ENCODE data around the gene CSAG2. TPM values are rescaled to one million over a fixed set of nuclear protein-coding genes. Genes with fewer than 3 reads are reported as not detected.
"Not testable (repeated sequence)": the region's sequence is repeated elsewhere in the genome, so short reads cannot be mapped to it uniquely, and the experiment has no call there.

CSAG2 gene
- total and polyA plus RNA-seq, 2 of the 13 experiments (the other 11 are each of a cell fraction or from before 2014, with no cell fraction given) = not detected

DNA sequence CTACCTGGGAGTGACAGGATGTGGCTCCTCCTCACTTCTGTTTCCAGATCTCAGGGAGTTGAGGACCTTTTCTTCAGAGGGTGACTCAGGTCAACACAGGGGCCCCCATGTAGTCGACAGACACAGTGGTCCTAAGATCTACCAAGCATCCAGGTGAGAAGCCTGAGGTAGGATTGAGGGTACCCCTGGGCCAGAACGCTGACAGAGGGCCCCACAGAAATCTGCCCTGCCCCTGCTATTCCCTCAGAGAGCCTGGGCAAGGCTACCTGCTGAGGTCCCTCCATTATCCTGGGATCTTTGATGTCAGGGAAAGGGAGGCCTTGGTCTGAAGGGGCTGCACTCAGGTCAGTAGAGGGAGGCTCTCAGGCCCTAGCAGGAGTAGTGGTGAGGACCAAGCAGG is 26.0 kb upstream of the CSAG2 start:
- H4K20me1 ChIP-seq (ENCODE audit: insufficient read depth, low read length) = no peaks in the 10 kb centered on the region
- H3K4me3 ChIP-seq (replicated peaks in 1 of 3; ENCODE audit: insufficient read depth in 1 of 3, low read depth in 2 of 3, low read length in 3 of 3) = no peak overlapping the region
- CTCF ChIA-PET (ENCODE audit: low intra/inter-chr PET ratio, low total read pairs) = no interaction called here
- no peak overlapping the region for H3K27ac ChIP-seq (ENCODE audit: extremely low read length, insufficient read depth, low read length)
- ATAC-seq (no peak), DNase-seq (ENCODE audit: low spot score) (no peak), FAIRE-seq (no peak)
- H3K4me1 ChIP-seq (ENCODE audit: insufficient read depth, low read length) = no peaks in the 10 kb centered on the region
- no peaks in the 10 kb centered on the region for H3K27me3 ChIP-seq (ENCODE audit: control insufficient read depth in 1 of 2, insufficient read depth in 2 of 2, low read length in 2 of 2)
- BruUV-seq (replicated peaks) = no TSS peak
- H3K4me2 ChIP-seq (ENCODE audit: low read depth, low read length) = no peak overlapping the region
- no CpG with 5 or more reads among the region's 2 CpGs for WGBS (ENCODE audit: low lambda C conversion rate)
- in situ Hi-C loops (cut with HindIII; ENCODE audit: extremely low pct_ligation_motif_present, low pct_unique_long_range_greater_than_20kb) (no loop called here), intact Hi-C loops (cut with micrococcal nuclease; ENCODE audit: unreplicated experiment) (no loop called here)
- H3K9ac ChIP-seq (ENCODE audit: insufficient read depth, low read depth, low read length) = no peak overlapping the region
- POLR2A ChIA-PET = no interaction called here
- no peaks in the 10 kb centered on the region for H3K79me2 ChIP-seq (ENCODE audit: insufficient read depth, low read length)
- H3K9me3 ChIP-seq (ENCODE audit: low read length) = no peaks in the 10 kb centered on the region
- H3K36me3 ChIP-seq (replicated peaks in 1 of 2; ENCODE audit: control insufficient read depth in 1 of 2, insufficient read depth in 2 of 2, low read length in 2 of 2) = no peaks in the 10 kb centered on the region
- H2AFZ ChIP-seq (ENCODE audit: low read length) = no peak overlapping the region
- TF ChIP-seq ZNF441 (CRISPR knock-in tag; IDR thresholded peaks at IDR 0.05; ENCODE audit: borderline replicate concordance) = no peak
- no peak for TF ChIP-seq ZNF20 (CRISPR knock-in tag; IDR thresholded peaks at IDR 0.05)
- TF ChIP-seq ZNF383 (CRISPR knock-in tag; IDR thresholded peaks at IDR 0.05; ENCODE audit: borderline replicate concordance) = no peak
- no peak for TF ChIP-seq ZNF124 (CRISPR knock-in tag; IDR thresholded peaks at IDR 0.05)
- TF ChIP-seq ZNF24 (IDR thresholded peaks at IDR 0.05) = no peak
- no peak for TF ChIP-seq ZNF879 (CRISPR knock-in tag; IDR thresholded peaks at IDR 0.05)
- TF ChIP-seq MAFK (conservative IDR thresholded peaks at IDR 0.05 in 1 of 2, IDR thresholded peaks at IDR 0.05 in 1 of 2; ENCODE audit: low read length in 2 of 2) = no peak
- TF ChIP-seq MATR3 (CRISPR knock-in tag; IDR thresholded peaks at IDR 0.05) = no peak
- TF ChIP-seq, protein P1, sequence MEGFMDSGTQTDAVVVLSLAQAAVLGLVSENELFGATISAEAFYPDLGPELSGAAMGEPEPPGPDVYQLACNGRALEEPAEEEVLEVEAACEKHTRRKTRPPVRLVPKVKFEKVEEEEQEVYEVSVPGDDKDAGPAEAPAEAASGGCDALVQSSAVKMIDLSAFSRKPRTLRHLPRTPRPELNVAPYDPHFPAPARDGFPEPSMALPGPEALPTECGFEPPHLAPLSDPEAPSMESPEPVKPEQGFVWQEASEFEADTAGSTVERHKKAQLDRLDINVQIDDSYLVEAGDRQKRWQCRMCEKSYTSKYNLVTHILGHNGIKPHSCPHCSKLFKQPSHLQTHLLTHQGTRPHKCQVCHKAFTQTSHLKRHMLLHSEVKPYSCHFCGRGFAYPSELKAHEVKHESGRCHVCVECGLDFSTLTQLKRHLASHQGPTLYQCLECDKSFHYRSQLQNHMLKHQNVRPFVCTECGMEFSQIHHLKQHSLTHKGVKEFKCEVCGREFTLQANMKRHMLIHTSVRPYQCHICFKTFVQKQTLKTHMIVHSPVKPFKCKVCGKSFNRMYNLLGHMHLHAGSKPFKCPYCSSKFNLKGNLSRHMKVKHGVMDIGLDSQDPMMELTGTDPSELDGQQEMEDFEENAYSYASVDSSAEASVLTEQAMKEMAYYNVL (CRISPR knock-in tag; IDR thresholded peaks at IDR 0.05; ENCODE audit: borderline replicate concordance) = no peak
- TF ChIP-seq, protein P2, sequence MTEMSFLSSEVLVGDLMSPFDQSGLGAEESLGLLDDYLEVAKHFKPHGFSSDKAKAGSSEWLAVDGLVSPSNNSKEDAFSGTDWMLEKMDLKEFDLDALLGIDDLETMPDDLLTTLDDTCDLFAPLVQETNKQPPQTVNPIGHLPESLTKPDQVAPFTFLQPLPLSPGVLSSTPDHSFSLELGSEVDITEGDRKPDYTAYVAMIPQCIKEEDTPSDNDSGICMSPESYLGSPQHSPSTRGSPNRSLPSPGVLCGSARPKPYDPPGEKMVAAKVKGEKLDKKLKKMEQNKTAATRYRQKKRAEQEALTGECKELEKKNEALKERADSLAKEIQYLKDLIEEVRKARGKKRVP (CRISPR knock-in tag; IDR thresholded peaks at IDR 0.05) = no peak
- TF ChIP-seq YEATS4 (CRISPR knock-in tag; IDR thresholded peaks at IDR 0.05; ENCODE audit: borderline replicate concordance) = no peak
- no peak for TF ChIP-seq ZNF772 (CRISPR knock-in tag; IDR thresholded peaks at IDR 0.05)
- TF ChIP-seq TAF15 (IDR thresholded peaks at IDR 0.05; ENCODE audit: low read depth, low read length, poor library complexity, severe bottlenecking) = no peak
- TF ChIP-seq YEATS2 (CRISPR knock-in tag; IDR thresholded peaks at IDR 0.05; ENCODE audit: borderline replicate concordance) = no peak
- TF ChIP-seq ARNT2 (CRISPR knock-in tag; IDR thresholded peaks at IDR 0.05; ENCODE audit: low read depth) = no peak
- TF ChIP-seq SIN3B (IDR thresholded peaks at IDR 0.05; ENCODE audit: low read length) = no peak
- TF ChIP-seq HDAC1 (CRISPR knock-in tag; IDR thresholded peaks at IDR 0.05) = no peak
- no peak for TF ChIP-seq POLR2G (IDR thresholded peaks at IDR 0.05; ENCODE audit: low read depth, low read length)

DNA sequence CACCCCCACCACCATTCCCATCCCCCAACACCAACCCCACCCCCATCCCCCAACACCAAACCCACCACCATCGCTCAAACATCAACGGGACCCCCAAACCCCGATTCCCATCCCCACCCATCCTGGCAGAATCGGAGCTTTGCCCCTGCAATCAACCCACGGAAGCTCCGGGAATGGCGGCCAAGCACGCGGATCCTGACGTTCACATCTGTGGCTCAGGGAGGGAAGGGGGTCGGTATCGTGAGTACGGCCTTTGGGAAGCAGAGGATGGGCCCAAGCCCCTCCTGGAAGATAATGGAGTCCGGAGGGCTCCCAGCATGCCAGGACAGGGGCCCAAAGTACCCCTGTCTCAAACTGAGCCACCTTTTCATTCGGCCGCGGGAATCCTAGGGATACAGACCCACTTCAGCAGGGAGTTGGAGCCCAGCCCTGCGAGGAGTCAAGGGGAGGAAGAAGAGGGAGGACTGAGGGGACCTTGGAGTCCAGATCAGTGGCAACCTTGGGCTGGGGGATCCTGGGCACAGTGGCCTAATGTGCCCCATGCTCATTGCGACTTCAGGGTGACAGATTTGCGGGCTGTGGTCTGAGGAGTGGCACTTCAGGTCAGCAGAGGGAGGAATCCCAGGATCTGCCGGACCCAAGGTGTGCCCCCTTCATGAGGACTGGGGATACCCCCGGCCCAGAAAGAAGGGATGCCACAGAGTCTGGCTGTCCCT is 25.2 kb upstream of the CSAG2 start:
- H3K4me1 ChIP-seq (ENCODE audit: insufficient read depth, low read length); FAIRE-seq; BruUV-seq (replicated peaks); in situ Hi-C loops (cut with HindIII; ENCODE audit: extremely low pct_ligation_motif_present, low pct_unique_long_range_greater_than_20kb); H2AFZ ChIP-seq (ENCODE audit: low read length); H3K9me3 ChIP-seq (ENCODE audit: low read length); H3K4me3 ChIP-seq (replicated peaks in 1 of 3; ENCODE audit: insufficient read depth in 1 of 3, low read depth in 2 of 3, low read length in 3 of 3); H3K79me2 ChIP-seq (ENCODE audit: insufficient read depth, low read length); ATAC-seq; H3K36me3 ChIP-seq (replicated peaks in 1 of 2; ENCODE audit: control insufficient read depth in 1 of 2, insufficient read depth in 2 of 2, low read length in 2 of 2); intact Hi-C loops (cut with micrococcal nuclease; ENCODE audit: unreplicated experiment); POLR2A ChIA-PET; H3K27me3 ChIP-seq (ENCODE audit: control insufficient read depth in 1 of 2, insufficient read depth in 2 of 2, low read length in 2 of 2); DNase-seq (ENCODE audit: low spot score); H4K20me1 ChIP-seq (ENCODE audit: insufficient read depth, low read length); H3K4me2 ChIP-seq (ENCODE audit: low read depth, low read length); H3K9ac ChIP-seq (ENCODE audit: insufficient read depth, low read depth, low read length); H3K27ac ChIP-seq (ENCODE audit: extremely low read length, insufficient read depth, low read length); CTCF ChIA-PET (ENCODE audit: low intra/inter-chr PET ratio, low total read pairs): not testable (repeated sequence)
- no CpG with 5 or more reads among the region's 22 CpGs for WGBS (ENCODE audit: low lambda C conversion rate)

Measured in HepG2 (cell line).